SIG-M5 (cell line): Measurements from ENCODE around the gene LILRA1.
"Not testable (repeated sequence)": the region's sequence is repeated elsewhere in the genome, so short reads cannot be mapped to it uniquely, and the experiment has no call there.

Source experiments
- DNase-seq: peaks from one replicate; lab custom pipeline; 2025; lab: John Stamatoyannopoulos, UW

Gene LILRA1

GRCh38 chr19:54577334-54577733, 16.1 kb upstream of the LILRA1 start:
- DNase-seq, result no peak

GRCh38 chr19:54578268-54578667, 15.2 kb upstream of the LILRA1 start:
- not testable (repeated sequence) for DNase-seq

GRCh38 chr19:54586397-54586796, 7.0 kb upstream of the LILRA1 start:
- DNase-seq, result no peak

- no peak for DNase-seq
Measured at GRCh38 chr19:54587026-54587425, 6.4 kb upstream of the LILRA1 start.

- not testable (repeated sequence) for DNase-seq
Measured at GRCh38 chr19:54593931-54594626, 647 bp downstream of the LILRA1 start.

- no peak for DNase-seq
Measured at GRCh38 chr19:54594737-54595136, 1.3 kb downstream of the LILRA1 start.

GRCh38 chr19:54595680-54596436, 2.4 kb downstream of the LILRA1 start:
- not testable (repeated sequence) for DNase-seq

GRCh38 chr19:54600212-54600611, 6.8 kb downstream of the LILRA1 start:
- DNase-seq, result no peak

- DNase-seq, result no peak
Measured at GRCh38 chr19:54606230-54606629, 12.8 kb downstream of the LILRA1 start.

- DNase-seq, result no peak
Measured at GRCh38 chr19:54606891-54607784, 13.7 kb downstream of the LILRA1 start.

GRCh38 chr19:54607785-54608150, 14.3 kb downstream of the LILRA1 start:
- DNase-seq, result no peak

- DNase-seq, result no peak
Measured at GRCh38 chr19:54608205-54608604, 14.8 kb downstream of the LILRA1 start.

GRCh38 chr19:54608792-54609191, 15.4 kb downstream of the LILRA1 start:
- no peak for DNase-seq

- DNase-seq, result no peak
Measured at GRCh38 chr19:54609356-54609791, 15.9 kb downstream of the LILRA1 start.

- DNase-seq, result no peak
Measured at GRCh38 chr19:54612428-54612827, 19.0 kb downstream of the LILRA1 start.

- DNase-seq, result no peak
Measured at GRCh38 chr19:54614726-54615125, 21.3 kb downstream of the LILRA1 start.

- no peak for DNase-seq
Measured at GRCh38 chr19:54616057-54616456, 22.6 kb downstream of the LILRA1 start.

- no peak for DNase-seq
Measured at GRCh38 chr19:54616821-54617560, 23.6 kb downstream of the LILRA1 start.

GRCh38 chr19:54620464-54620863, 27.0 kb downstream of the LILRA1 start:
- DNase-seq, result no peak

- DNase-seq, result no peak
Measured at GRCh38 chr19:54622431-54622830, 29.0 kb downstream of the LILRA1 start.

GRCh38 chr19:54624234-54624633, 30.8 kb downstream of the LILRA1 start:
- not testable (repeated sequence) for DNase-seq
